GM12873 (cell line): ENCODE data around the gene CACNG4.

Experiments used
- CTCF ChIP-seq: IDR thresholded peaks from 2 replicates; pipeline ENCODE4 v1.5.1; 2012; ENCODE audit warnings: low read depth, mild to moderate bottlenecking, moderate library complexity, low read length, control low read depth; ENCODE audit not compliant: insufficient read depth; ENCODE audit errors: missing control alignments

Gene CACNG4

GRCh38 chr17:67013891-67014290 is 49.4 kb downstream of the CACNG4 start:
- TF ChIP-seq CTCF, result no peak

GRCh38 chr17:67015001-67015400 is 50.5 kb downstream of the CACNG4 start:
- no peak for TF ChIP-seq CTCF

GRCh38 chr17:67016039-67016762 is 51.7 kb downstream of the CACNG4 start:
- no peak for TF ChIP-seq CTCF

GRCh38 chr17:67017910-67018309 is 53.4 kb downstream of the CACNG4 start:
- TF ChIP-seq CTCF, result no peak

GRCh38 chr17:67018471-67019434 is 54.2 kb downstream of the CACNG4 start:
- no peak for TF ChIP-seq CTCF

GRCh38 chr17:67019809-67020208 is 55.3 kb downstream of the CACNG4 start:
- no peak for TF ChIP-seq CTCF

- TF ChIP-seq CTCF, result no peak
Observed at GRCh38 chr17:67020293-67020766, 55.8 kb downstream of the CACNG4 start.
